Activated CD4-positive, alpha-beta memory T cell treated with anti-CD3 and anti-CD28 coated beads, Interleukin-2, amount 10 ng/mL, durations not matched to agents 7 days and 5 days (primary cell): Measurements from ENCODE around the gene FOXP1. TPM values are rescaled to one million over a fixed set of nuclear protein-coding genes. Genes with fewer than 3 reads are reported as not detected.

Experiments
- CTCF ChIA-PET: fragments of 350-600 bp; sonication (Branson Sonifier 250); formaldehyde crosslinking; loops from one replicate; lab custom pipeline; 2021; ENCODE audit warnings: antibody characterized with exemption, inconsistent platforms; lab: Charles Lee
- POLR2A ChIA-PET: fragments of 350-600 bp; sonication (Branson Sonifier 250); formaldehyde crosslinking; loops from one replicate; lab custom pipeline; 2021; ENCODE audit warnings: antibody characterized with exemption; lab: Charles Lee
- DNase-seq: peaks from one replicate; pipeline ENCODE4 v3.0.0-alpha.2; 2020
- H3K27ac Mint-ChIP-seq: one replicate; pipeline ENCODE4 v1.8.0; 2021; ENCODE audit warnings: mild to moderate bottlenecking, mixed read lengths
- H3K27me3 Mint-ChIP-seq: one replicate; pipeline ENCODE4 v1.8.0; 2021; ENCODE audit warnings: mixed read lengths
- H3K36me3 Mint-ChIP-seq: one replicate; pipeline ENCODE4 v1.8.0; 2021; ENCODE audit warnings: low read depth, mixed read lengths
- H3K4me1 Mint-ChIP-seq: one replicate; pipeline ENCODE4 v1.8.0; 2021; ENCODE audit warnings: mixed read lengths
- H3K4me3 Mint-ChIP-seq: one replicate; pipeline ENCODE4 v1.8.0; 2021; ENCODE audit warnings: mild to moderate bottlenecking, mixed read lengths
- H3K9me3 Mint-ChIP-seq: one replicate; pipeline ENCODE4 v1.8.0; 2021; ENCODE audit warnings: mixed read lengths
- total RNA-seq, 2 experiments: library from RNA; stranded (reverse); gene quantifications; one replicate each; pipeline ENCODE4 v1.2.3, GENCODE V29; 2021

The FOXP1 gene
- total RNA-seq, 2 experiments from 2014 or later = 71.3 to 76.9 TPM

DNA sequence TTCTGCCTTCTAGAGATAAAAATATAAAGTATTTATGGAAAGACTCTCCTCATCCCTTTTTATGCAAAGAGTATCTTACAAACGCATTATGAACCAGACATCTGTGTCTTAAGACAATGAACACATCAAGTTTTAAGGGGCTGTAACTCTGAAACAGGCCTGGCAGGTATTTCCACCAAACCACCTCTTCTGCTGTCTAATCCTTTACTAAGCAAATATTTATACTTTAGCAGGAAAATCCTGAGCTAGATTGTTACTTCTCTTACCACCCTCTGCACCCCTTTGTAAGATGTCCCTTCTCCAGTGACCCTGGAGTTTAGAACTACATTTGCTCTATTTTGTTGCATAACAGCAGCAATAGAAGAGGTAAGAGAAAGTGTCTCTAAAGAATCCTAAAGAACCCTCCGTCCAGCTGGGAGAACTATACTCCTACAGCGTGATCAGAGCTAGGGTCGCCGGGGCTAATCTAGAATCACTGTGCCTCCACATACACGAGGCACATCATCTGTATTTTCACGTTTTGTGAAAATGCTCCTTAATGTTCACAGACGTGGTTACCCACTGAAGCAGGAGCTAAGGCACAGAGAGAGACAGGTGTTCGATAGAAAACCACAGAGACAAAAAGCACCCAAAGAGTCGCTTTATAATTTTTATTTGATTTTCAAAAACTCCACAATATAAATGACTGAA is 129.6 kb downstream of the FOXP1 start:
- DNase-seq = no peak
- H3K27me3 Mint-ChIP-seq = peaks cover 2% of the 10 kb centered on the region
- H3K4me3 Mint-ChIP-seq = peak overlapping the region; percentile 21
- peaks cover 71% of the 10 kb centered on the region for H3K4me1 Mint-ChIP-seq
- ChIA-PET CTCF (interaction anchor here (0.7 to 2.6 kb wide), 4 partner anchors 9 to 129 kb away, joined by 3 to 10 read pairs (median 4); partner anchors contain the start of gene FOXP1), POLR2A (interaction anchor here (0.7 to 3.6 kb wide), 10 partner anchors 10 to 323 kb away, joined by 3 to 30 read pairs (median 3); no protein-coding TSS in a partner anchor)
- no peaks in the 10 kb centered on the region for H3K36me3 Mint-ChIP-seq
- no peaks in the 10 kb centered on the region for H3K9me3 Mint-ChIP-seq
- peak overlapping the region; percentile 75 for H3K27ac Mint-ChIP-seq

DNA sequence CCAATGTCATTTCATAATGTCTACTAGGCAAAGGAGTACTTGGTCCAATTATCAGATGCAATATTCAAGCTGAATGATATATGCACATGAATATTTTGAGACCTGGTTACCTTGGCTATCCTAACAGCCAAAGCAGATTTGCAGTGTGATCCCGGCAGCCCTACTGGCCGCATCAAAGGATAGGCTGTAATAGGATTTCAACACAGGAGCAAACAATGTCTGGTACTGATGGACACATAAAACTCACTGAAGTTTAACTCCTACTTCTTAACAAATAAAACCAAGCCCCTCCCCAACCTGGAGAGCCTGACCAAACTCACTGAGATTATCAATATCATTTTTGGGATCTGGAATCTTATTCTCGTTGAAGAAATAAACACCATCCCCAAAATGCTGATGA is 130.2 kb downstream of the FOXP1 start:
- ChIA-PET CTCF (no interaction called here), POLR2A (interaction anchor here (1.3 to 3.6 kb wide), 3 partner anchors 9 to 14 kb away, joined by 3 to 30 read pairs (median 4); no protein-coding TSS in a partner anchor)
- no peaks in the 10 kb centered on the region for H3K36me3 Mint-ChIP-seq
- no peak overlapping the region for H3K4me3 Mint-ChIP-seq
- peaks cover 75% of the 10 kb centered on the region for H3K4me1 Mint-ChIP-seq
- peaks cover 2% of the 10 kb centered on the region for H3K27me3 Mint-ChIP-seq
- DNase-seq = no peak
- H3K9me3 Mint-ChIP-seq = no peaks in the 10 kb centered on the region
- no peak overlapping the region for H3K27ac Mint-ChIP-seq

DNA sequence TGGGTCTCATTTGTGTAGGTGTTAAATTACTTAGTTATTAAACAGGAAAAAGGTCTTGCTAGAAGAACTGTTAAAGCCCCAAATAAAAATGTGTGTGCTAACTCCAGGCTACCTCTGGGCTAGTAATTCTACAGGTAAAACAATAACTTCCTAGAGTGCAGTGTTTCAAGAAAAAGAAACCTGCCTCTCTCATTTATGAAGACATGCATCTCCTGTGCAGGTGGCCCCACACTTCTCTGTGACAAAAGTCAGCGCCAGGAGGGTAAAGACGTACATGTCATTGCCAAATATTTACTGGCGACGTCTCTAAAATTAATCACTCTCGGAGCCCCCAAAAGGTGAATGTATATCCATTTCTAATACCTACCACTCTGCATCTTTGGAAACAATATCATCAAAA is 131.7 kb downstream of the FOXP1 start:
- no peak for DNase-seq
- no peak overlapping the region for H3K27ac Mint-ChIP-seq
- H3K4me3 Mint-ChIP-seq = no peak overlapping the region
- no peaks in the 10 kb centered on the region for H3K36me3 Mint-ChIP-seq
- H3K9me3 Mint-ChIP-seq = no peaks in the 10 kb centered on the region
- peaks cover 81% of the 10 kb centered on the region for H3K4me1 Mint-ChIP-seq
- CTCF ChIA-PET = no interaction called here
- POLR2A ChIA-PET = interaction anchor here (1.1 kb wide), 1 partner anchor 34 kb away, joined by 4 read pairs; no protein-coding TSS in a partner anchor
- H3K27me3 Mint-ChIP-seq = peaks cover 2% of the 10 kb centered on the region

DNA sequence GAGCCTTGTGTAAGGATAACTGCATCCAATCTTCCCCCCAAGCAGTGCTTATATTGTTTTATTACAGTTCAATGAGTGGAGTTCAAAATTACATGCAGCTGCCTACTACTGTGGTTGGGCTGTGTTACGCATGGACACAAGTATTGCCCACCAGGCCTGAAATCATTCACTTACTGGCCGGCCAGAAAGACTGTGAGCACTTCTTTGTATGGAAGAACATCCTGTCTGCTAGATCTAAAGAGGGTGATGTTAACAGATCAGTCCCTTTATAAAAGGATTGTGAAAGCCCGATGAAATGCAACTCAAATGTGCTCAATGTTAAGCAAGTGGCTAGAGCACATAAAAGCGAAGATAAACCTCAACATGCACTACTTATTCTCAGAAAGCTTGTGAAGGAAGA is 132.5 kb downstream of the FOXP1 start:
- H3K4me1 Mint-ChIP-seq = peaks cover 80% of the 10 kb centered on the region
- POLR2A ChIA-PET = interaction anchor here (1.1 kb wide), 1 partner anchor 34 kb away, joined by 4 read pairs; no protein-coding TSS in a partner anchor
- no peak for DNase-seq
- no peak overlapping the region for H3K4me3 Mint-ChIP-seq
- CTCF ChIA-PET = no interaction called here
- H3K9me3 Mint-ChIP-seq = no peaks in the 10 kb centered on the region
- peaks cover 2% of the 10 kb centered on the region for H3K27me3 Mint-ChIP-seq
- H3K36me3 Mint-ChIP-seq = no peaks in the 10 kb centered on the region
- H3K27ac Mint-ChIP-seq = no peak overlapping the region

DNA sequence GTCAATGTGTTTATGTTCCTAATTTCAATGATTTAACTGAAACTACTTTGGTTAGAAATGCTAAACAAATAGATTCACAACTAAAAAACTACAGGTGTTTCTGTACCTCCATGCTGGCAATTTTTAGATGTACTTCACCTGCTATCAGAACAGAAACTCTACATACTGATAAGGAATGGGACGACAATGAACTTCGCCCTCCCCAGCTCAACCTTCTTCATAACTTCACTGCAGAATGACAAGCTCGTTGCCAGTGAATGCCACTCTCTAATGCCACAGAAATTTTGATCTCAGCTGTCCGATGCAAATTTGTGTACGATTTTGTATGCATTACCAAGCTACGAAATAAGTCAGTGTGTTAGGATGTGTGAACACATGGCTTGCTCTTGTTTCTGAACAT is 133.4 kb downstream of the FOXP1 start:
- no peaks in the 10 kb centered on the region for H3K9me3 Mint-ChIP-seq
- no peak overlapping the region for H3K4me3 Mint-ChIP-seq
- H3K27me3 Mint-ChIP-seq = peaks cover 2% of the 10 kb centered on the region
- H3K36me3 Mint-ChIP-seq = no peaks in the 10 kb centered on the region
- POLR2A ChIA-PET = no interaction called here
- peaks cover 78% of the 10 kb centered on the region for H3K4me1 Mint-ChIP-seq
- H3K27ac Mint-ChIP-seq = no peak overlapping the region
- no peak for DNase-seq
- CTCF ChIA-PET = no interaction called here

DNA sequence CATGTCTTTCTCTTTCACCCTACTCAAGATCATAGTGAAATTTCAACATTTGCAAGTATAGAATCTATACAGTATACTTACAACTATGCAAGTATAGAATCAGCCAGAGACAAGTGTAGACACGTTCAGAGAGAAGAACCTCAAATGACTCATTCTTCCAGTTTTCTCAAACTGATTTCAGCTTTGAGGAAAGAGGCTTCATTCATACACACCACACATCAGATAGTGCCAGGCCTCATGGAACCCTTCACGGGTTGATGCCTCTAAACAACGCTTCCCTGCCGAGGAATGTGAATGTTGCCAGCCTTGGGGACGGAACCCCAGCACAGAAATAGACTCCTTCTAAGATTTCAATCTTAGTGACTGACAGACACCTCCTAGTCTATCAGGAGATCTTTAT is 135.7 kb downstream of the FOXP1 start:
- Mint-ChIP-seq H3K36me3 (peaks cover 5% of the 10 kb centered on the region), H3K4me3 (no peak overlapping the region), H3K9me3 (no peaks in the 10 kb centered on the region), H3K4me1 (peaks cover 80% of the 10 kb centered on the region), H3K27ac (peak overlapping the region; percentile 32), H3K27me3 (peaks cover 2% of the 10 kb centered on the region)
- CTCF ChIA-PET = no interaction called here
- POLR2A ChIA-PET = interaction anchor here (1.3 kb wide), 1 partner anchor 384 kb away, joined by 3 read pairs; no protein-coding TSS in a partner anchor
- no peak for DNase-seq

DNA sequence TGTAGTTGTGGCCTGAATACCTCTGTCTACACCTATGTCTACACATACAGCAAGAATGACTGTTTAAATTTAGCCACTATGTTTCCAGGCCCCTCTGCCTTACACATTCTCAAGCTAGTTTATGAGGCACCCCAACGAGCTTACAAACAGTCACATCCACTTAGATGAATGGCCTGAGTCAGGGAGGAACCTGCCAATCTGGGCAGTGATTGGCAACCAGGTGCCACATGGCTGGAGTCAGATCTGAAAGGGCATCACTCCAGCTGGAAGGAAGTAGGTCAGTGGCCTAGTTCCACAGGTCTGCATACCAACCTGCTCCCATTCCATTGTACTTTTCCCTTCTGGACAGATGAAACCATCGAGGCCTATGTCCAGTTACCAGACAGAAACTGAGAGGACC is 136.3 kb downstream of the FOXP1 start:
- Mint-ChIP-seq H3K4me1 (peaks cover 81% of the 10 kb centered on the region), H3K27ac (peak overlapping the region; percentile 8), H3K4me3 (no peak overlapping the region), H3K27me3 (peaks cover 2% of the 10 kb centered on the region), H3K9me3 (no peaks in the 10 kb centered on the region), H3K36me3 (peaks cover 5% of the 10 kb centered on the region)
- ChIA-PET POLR2A (interaction anchor here (1.3 kb wide), 1 partner anchor 383 kb away, joined by 3 read pairs; no protein-coding TSS in a partner anchor), CTCF (no interaction called here)
- DNase-seq = no peak

DNA sequence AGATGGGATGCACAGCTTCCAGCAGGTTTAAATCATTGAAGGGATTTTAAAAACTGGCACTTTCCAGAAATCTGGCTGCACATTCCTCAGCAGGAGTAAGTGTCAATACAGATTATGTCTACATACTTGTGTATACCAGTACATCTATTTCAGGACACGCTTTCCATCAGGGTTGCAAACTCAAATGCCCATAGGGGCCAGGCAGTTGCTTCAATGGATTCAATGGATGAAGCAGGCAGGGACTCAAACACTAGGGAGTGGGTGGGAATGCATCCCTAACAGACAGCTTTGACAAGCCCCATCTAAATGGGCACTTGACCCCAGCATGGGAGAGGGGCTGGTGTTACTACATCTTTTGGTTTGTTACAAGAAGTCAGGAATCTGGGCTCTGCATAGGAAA is 136.8 kb downstream of the FOXP1 start:
- ChIA-PET CTCF (no interaction called here), POLR2A (interaction anchor here (1.3 to 1.8 kb wide), 2 partner anchors 382 to 383 kb away, joined by 3 to 6 read pairs; no protein-coding TSS in a partner anchor)
- peaks cover 81% of the 10 kb centered on the region for H3K4me1 Mint-ChIP-seq
- H3K36me3 Mint-ChIP-seq = peaks cover 5% of the 10 kb centered on the region
- H3K27ac Mint-ChIP-seq = peak overlapping the region; percentile 8
- no peaks in the 10 kb centered on the region for H3K9me3 Mint-ChIP-seq
- no peak for DNase-seq
- peaks cover 2% of the 10 kb centered on the region for H3K27me3 Mint-ChIP-seq
- H3K4me3 Mint-ChIP-seq = no peak overlapping the region

DNA sequence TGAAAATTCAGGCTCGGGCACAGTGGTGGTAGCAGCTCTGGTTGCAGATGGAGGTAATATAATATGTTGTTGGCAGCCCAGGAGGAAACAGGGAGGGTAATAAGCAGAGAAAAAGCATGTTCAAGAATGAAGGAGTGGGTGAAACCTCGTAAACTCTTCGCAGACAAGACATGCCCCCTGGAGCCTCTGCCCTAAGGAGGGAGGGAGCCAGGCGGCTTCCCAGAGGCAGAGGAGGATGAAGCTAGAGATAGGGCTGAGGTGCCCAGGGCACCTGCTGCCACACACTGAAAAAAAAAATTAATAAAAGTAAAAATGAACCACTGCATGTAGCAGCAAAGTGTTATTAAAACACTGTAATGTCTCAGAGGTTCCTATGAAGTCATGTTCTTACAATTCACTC is 137.3 kb downstream of the FOXP1 start:
- no peak overlapping the region for H3K27ac Mint-ChIP-seq
- H3K4me3 Mint-ChIP-seq = no peak overlapping the region
- CTCF ChIA-PET = interaction anchor here (1.2 kb wide), 1 partner anchor 10 kb away, joined by 3 read pairs; no protein-coding TSS in a partner anchor

DNA sequence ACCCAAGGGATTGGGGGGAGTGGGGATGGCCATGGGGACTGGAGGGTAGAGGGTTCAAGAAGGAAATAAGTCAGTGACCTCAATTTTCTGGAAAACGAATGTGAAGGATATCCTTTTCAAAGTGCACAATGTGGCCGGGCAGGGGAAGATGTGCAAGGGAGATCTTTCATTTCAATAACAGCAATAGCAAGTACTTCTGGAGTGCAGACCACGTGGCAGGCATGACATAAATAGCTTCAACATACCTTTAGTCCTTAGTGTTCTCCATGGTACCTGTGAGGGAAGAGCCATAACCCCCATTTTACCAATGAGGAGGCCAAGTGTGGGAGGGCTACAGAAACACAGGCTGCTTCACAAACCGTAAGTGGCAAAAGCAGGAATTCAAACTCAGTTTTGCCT is 138.7 kb downstream of the FOXP1 start:
- CTCF ChIA-PET = interaction anchor here (1.2 to 1.4 kb wide), 2 partner anchors 10 to 11 kb away, joined by 3 to 6 read pairs; no protein-coding TSS in a partner anchor
- H3K4me3 Mint-ChIP-seq = peak overlapping the region; percentile 42
- no peaks in the 10 kb centered on the region for H3K27me3 Mint-ChIP-seq
- peaks cover 83% of the 10 kb centered on the region for H3K4me1 Mint-ChIP-seq
- no peak for DNase-seq
- H3K9me3 Mint-ChIP-seq = no peaks in the 10 kb centered on the region
- H3K36me3 Mint-ChIP-seq = peaks cover 5% of the 10 kb centered on the region
- POLR2A ChIA-PET = interaction anchor here (0.8 to 2.7 kb wide), 7 partner anchors 9 to 380 kb away, joined by 3 to 30 read pairs (median 4); no protein-coding TSS in a partner anchor
- peak overlapping the region; percentile 99 for H3K27ac Mint-ChIP-seq

More for the DNA sequence above, 137.3 kb downstream of the FOXP1 start:
- Mint-ChIP-seq H3K9me3 (no peaks in the 10 kb centered on the region), H3K4me1 (peaks cover 82% of the 10 kb centered on the region), H3K27me3 (peaks cover 2% of the 10 kb centered on the region), H3K36me3 (peaks cover 5% of the 10 kb centered on the region)
- POLR2A ChIA-PET = interaction anchor here (1.8 kb wide), 1 partner anchor 381 kb away, joined by 6 read pairs; no protein-coding TSS in a partner anchor
- no peak for DNase-seq

DNA sequence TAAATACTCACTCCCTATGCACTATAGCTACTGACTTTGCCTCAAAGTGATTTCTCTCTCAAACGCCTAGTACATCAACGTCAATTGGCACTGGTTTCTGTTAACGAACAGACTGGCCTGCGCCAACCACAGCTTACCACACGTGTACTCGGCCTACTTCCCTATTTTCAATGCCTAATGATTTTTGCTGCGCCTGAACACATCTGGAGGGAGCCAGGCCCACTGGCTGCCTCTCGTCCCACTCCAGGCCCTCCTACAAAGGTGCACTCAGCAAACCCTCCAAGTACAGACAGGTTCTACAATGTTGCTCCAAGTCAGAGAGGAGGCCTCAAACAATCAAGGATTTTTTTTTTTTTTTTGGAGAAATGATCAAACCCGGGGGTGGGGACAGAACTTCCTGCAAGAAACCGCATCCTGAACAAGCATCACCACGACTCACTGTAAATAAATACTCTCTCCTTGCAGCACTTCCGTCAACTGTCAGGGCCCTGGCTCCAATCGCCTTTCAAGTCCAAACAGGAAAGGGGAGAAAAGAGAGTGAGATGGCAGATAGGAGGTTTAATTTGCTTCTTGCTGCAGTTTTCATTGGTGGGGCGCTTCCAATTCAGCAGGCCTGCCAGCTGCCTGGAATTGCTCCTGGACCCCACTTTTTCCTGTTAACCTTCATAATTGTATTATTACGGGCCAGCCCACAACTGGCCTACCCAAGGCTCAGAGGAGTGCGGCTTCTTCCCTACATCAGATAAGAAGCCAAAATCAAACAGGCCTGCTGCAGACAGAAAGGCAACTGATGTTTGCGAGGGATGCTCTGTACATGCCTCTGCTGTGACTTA is 139.3 kb downstream of the FOXP1 start:
- Mint-ChIP-seq H3K4me3 (peak overlapping the region; percentile 42), H3K27me3 (no peaks in the 10 kb centered on the region), H3K9me3 (no peaks in the 10 kb centered on the region), H3K4me1 (peaks cover 88% of the 10 kb centered on the region), H3K27ac (peak overlapping the region; percentile 99), H3K36me3 (peaks cover 5% of the 10 kb centered on the region)
- POLR2A ChIA-PET = interaction anchor here (0.7 to 2.7 kb wide), 11 partner anchors 10 to 381 kb away, joined by 3 to 30 read pairs (median 3); partner anchors contain the start of gene FOXP1
- CTCF ChIA-PET = interaction anchor here (0.7 to 1.5 kb wide), 5 partner anchors 10 to 314 kb away, joined by 3 to 7 read pairs (median 4); no protein-coding TSS in a partner anchor
- DNase-seq = peak; percentile 79

DNA sequence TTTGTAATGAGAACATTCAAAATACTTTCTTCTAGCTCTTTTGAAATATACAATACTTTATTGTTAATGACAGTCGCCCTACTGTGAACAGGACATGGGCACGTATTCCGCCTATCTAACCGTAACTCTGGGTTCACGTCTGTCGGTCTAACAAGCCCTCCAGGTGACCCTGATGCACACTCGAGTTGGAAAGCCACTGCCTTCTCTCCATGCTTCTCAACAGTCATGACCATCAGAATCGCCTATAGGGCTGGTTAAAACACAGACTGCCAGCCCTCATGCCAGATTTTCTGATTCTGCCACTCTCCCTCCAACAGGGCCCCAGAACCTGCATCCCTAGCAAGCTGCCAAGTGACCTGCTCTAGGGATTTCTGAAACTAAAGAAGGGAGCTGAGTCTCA is 140.2 kb downstream of the FOXP1 start:
- H3K9me3 Mint-ChIP-seq = no peaks in the 10 kb centered on the region

More for the DNA sequence above, 140.2 kb downstream of the FOXP1 start:
- peaks cover 85% of the 10 kb centered on the region for H3K4me1 Mint-ChIP-seq
- DNase-seq = no peak
- ChIA-PET POLR2A (interaction anchor here (0.8 to 2.7 kb wide), 7 partner anchors 9 to 380 kb away, joined by 3 to 30 read pairs (median 3); no protein-coding TSS in a partner anchor), CTCF (interaction anchor here (0.7 to 1.5 kb wide), 4 partner anchors 13 to 313 kb away, joined by 3 to 7 read pairs (median 4); no protein-coding TSS in a partner anchor)
- H3K27ac Mint-ChIP-seq = peak overlapping the region; percentile 99
- no peaks in the 10 kb centered on the region for H3K27me3 Mint-ChIP-seq
- H3K36me3 Mint-ChIP-seq = peaks cover 5% of the 10 kb centered on the region
- peak overlapping the region; percentile 18 for H3K4me3 Mint-ChIP-seq
